GM12875 (cell line): Measurements from ENCODE around the gene ZG16B.

Experiments
- H3K4me3 ChIP-seq: one replicate; pipeline ENCODE4 v1.5.1; 2011; ENCODE audit warnings: low read depth, low read length, control low read depth
- CTCF ChIP-seq: IDR thresholded peaks from 2 replicates; pipeline ENCODE4 v1.5.1; 2011; ENCODE audit warnings: low read depth, mild to moderate bottlenecking, control low read depth, inconsistent platforms, low read length, moderate library complexity, borderline replicate concordance; ENCODE audit not compliant: insufficient read depth

ZG16B gene

GRCh38 chr16:2853531-2854073 lies 23.5 kb downstream of the ZG16B start:
- H3K4me3 ChIP-seq: no peak overlapping the region
- no peak for TF ChIP-seq CTCF

GRCh38 chr16:2854700-2855309 lies 24.7 kb downstream of the ZG16B start:
- H3K4me3 ChIP-seq: no peak overlapping the region
- TF ChIP-seq CTCF: peak; percentile 45; the same call in 1 of the 2 replicates

- TF ChIP-seq CTCF: no peak
- H3K4me3 ChIP-seq: no peak overlapping the region
Observed at GRCh38 chr16:2855536-2855935, 25.4 kb downstream of the ZG16B start.

GRCh38 chr16:2856061-2856670 lies 26.1 kb downstream of the ZG16B start:
- TF ChIP-seq CTCF: no peak
- H3K4me3 ChIP-seq: no peak overlapping the region

GRCh38 chr16:2856686-2857450 lies 26.8 kb downstream of the ZG16B start:
- TF ChIP-seq CTCF: no peak
- no peak overlapping the region for H3K4me3 ChIP-seq

- no peak for TF ChIP-seq CTCF
- no peak within 1 kb of the TSS for H3K4me3 ChIP-seq
Observed at GRCh38 chr16:2857451-2858244, 27.5 kb downstream of the ZG16B start, which contains the start of gene PRSS22. TSS of gene PRSS22 (minus strand) at chr16:2858170. CDS start at chr16:2858104, 66 bp downstream.
